Brain microvascular endothelial cell (primary cell): ENCODE measurements around the gene RTN4IP1.

Source experiments
- DNase-seq: peaks from one replicate; pipeline ENCODE4 v3.0.0-alpha.2; 2020
- H3K27ac ChIP-seq: fragments of 250-450 bp; sonication (Bioruptor Pico); 2 replicates; pipeline ENCODE4 v1.5.1; 2020; ENCODE audit warnings: mild to moderate bottlenecking, moderate library complexity
- H3K27me3 ChIP-seq: fragments of 250-450 bp; sonication (Bioruptor Pico); replicated peaks from 2 replicates; pipeline ENCODE4 v1.5.1; 2020; ENCODE audit warnings: mild to moderate bottlenecking
- H3K36me3 ChIP-seq: fragments of 250-450 bp; sonication (Bioruptor Pico); replicated peaks from 2 replicates; pipeline ENCODE4 v1.5.1; 2020; ENCODE audit warnings: mild to moderate bottlenecking
- H3K4me3 ChIP-seq: 2 replicates; pipeline ENCODE4 v1.5.1; 2011; ENCODE audit warnings: low read depth, mild to moderate bottlenecking, control low read depth, low read length, moderate library complexity
- CTCF ChIP-seq: IDR thresholded peaks from 2 replicates; pipeline ENCODE4 v1.5.1; 2011; ENCODE audit warnings: low read depth, mild to moderate bottlenecking, moderate library complexity, low read length, control low read depth, inconsistent platforms; ENCODE audit errors: missing control alignments
- in situ Hi-C: cut with HindIII; loops from 2 replicates; pipeline ENCODE4 v1.10.0; 2017; ENCODE audit warnings: low sequenced_read_pairs, low pct_ligation_motif_present

The RTN4IP1 gene

DNA sequence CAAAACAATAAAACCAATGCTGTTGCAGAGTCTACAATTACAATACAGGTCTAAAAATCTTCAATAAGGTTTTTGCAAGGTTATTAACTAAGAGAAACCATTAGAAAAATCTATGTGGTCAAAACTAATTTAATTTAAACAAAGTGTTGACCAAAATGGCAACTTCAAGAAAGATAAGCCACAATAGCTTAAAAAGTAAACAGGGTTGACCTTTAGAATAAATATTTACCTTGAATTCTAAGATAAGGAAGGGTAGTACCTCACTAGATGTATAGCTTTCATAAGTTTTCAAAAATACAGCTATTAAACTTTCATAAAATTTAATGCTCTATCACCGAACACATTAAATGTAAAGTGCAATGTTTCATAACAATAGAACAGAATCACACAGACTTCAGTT, 11.4 kb downstream of the RTN4IP1 start:
- H3K36me3 ChIP-seq: no peaks in the 10 kb centered on the region
- in situ Hi-C loops: no loop called here
- TF ChIP-seq CTCF: no peak
- no peak overlapping the region for H3K4me3 ChIP-seq
- no peak overlapping the region for H3K27ac ChIP-seq
- no peak for DNase-seq
- no peaks in the 10 kb centered on the region for H3K27me3 ChIP-seq

GRCh38 chr6:106617302-106617701, 12.0 kb downstream of the RTN4IP1 start:
- Histone ChIP-seq H3K4me3 (no peak overlapping the region), H3K36me3 (no peaks in the 10 kb centered on the region), H3K27me3 (no peaks in the 10 kb centered on the region), H3K27ac (no peak overlapping the region)
- no peak for DNase-seq
- TF ChIP-seq CTCF: no peak
- in situ Hi-C loops: no loop called here

DNA sequence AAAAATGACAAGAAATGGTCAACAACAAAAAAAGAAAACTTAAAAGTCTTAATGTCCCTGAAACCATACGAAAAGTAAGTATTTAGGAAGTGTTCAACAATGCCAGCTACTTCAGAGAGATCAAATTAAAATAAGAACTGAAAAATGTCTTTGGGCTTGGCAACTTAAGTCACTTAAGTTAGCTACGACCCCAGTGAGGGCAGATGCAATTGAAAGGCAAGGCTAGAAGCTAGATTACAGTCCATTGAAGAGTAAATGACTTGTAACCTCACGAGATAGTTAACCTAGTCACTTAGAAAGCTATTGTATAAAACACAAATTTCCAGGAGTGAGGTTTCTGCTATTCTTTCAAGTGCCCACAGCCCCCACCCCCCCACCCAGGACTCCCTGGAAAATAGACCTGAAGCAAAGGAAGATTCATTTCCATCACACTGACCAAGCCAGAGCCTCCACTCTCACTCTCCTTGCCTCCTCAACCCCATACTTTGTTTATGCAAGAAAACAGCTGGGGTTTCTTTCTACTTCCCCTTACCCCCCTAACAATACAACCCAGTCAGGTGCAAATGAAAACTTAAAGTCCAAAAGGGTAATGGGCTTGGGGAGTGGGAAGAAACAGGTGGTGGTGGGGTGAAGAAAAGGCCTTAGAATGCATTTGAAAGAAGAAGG, 14.6 kb downstream of the RTN4IP1 start:
- H3K4me3 ChIP-seq: no peak overlapping the region
- no peak for TF ChIP-seq CTCF
- no peak overlapping the region for H3K27ac ChIP-seq
- no peaks in the 10 kb centered on the region for H3K27me3 ChIP-seq
- no peaks in the 10 kb centered on the region for H3K36me3 ChIP-seq
- no peak for DNase-seq
- in situ Hi-C loops: no loop called here

GRCh38 chr6:106614166-106614565, 15.1 kb downstream of the RTN4IP1 start:
- Histone ChIP-seq H3K27ac (no peak overlapping the region), H3K4me3 (no peak overlapping the region), H3K27me3 (no peaks in the 10 kb centered on the region), H3K36me3 (no peaks in the 10 kb centered on the region)
- no peak for TF ChIP-seq CTCF
- no peak for DNase-seq
- in situ Hi-C loops: no loop called here

- Histone ChIP-seq H3K27me3 (no peaks in the 10 kb centered on the region), H3K27ac (no peak overlapping the region), H3K4me3 (no peak overlapping the region), H3K36me3 (no peaks in the 10 kb centered on the region)
- no peak for TF ChIP-seq CTCF
- in situ Hi-C loops: no loop called here
- DNase-seq: no peak
Observed at GRCh38 chr6:106613590-106613989, 15.7 kb downstream of the RTN4IP1 start.

- Histone ChIP-seq H3K27me3 (no peaks in the 10 kb centered on the region), H3K4me3 (no peak overlapping the region), H3K27ac (no peak overlapping the region), H3K36me3 (no peaks in the 10 kb centered on the region)
- in situ Hi-C loops: no loop called here
- no peak for TF ChIP-seq CTCF
- DNase-seq: no peak
Observed at GRCh38 chr6:106612671-106613416, 16.5 kb downstream of the RTN4IP1 start.
